Fibroblast of pulmonary artery (primary cell): ENCODE measurements around the gene OR6S1.
"Not testable (repeated sequence)": the region's sequence is repeated elsewhere in the genome, so short reads cannot be mapped to it uniquely, and the experiment has no call there.

Source experiments
- DNase-seq: peaks from one replicate; pipeline ENCODE4 v3.0.0-alpha.2; 2010; ENCODE audit warnings: low read depth
- H3K4me3 ChIP-seq: replicated peaks from 2 replicates; pipeline ENCODE4 v1.5.1; 2011; ENCODE audit warnings: low read depth, mild to moderate bottlenecking, control low read depth, low read length, moderate library complexity
- CTCF ChIP-seq: IDR thresholded peaks from 2 replicates; pipeline ENCODE4 v1.5.1; 2011; ENCODE audit warnings: mild to moderate bottlenecking, control low read depth, low read length, inconsistent platforms; ENCODE audit errors: missing control alignments

OR6S1 gene

GRCh38 chr14:20667957-20668356, 26.5 kb upstream of the OR6S1 start:
- DNase-seq, result no peak
- TF ChIP-seq CTCF, result no peak

GRCh38 chr14:20666400-20666961, 25.0 kb upstream of the OR6S1 start:
- DNase-seq, H3K4me3 ChIP-seq: not testable (repeated sequence)

More at GRCh38 chr14:20667957-20668356, 26.5 kb upstream of the OR6S1 start:
- no peak overlapping the region for H3K4me3 ChIP-seq

GRCh38 chr14:20662968-20663732, 21.7 kb upstream of the OR6S1 start:
- H3K4me3 ChIP-seq, result peak overlapping the region; percentile 30
- peak; percentile 41 for TF ChIP-seq CTCF
- DNase-seq, result peak; percentile 66

GRCh38 chr14:20661197-20661596, 19.7 kb upstream of the OR6S1 start:
- no peak overlapping the region for H3K4me3 ChIP-seq
- TF ChIP-seq CTCF, result no peak
- DNase-seq, result no peak

- DNase-seq, result no peak
- no peak for TF ChIP-seq CTCF
- no peak overlapping the region for H3K4me3 ChIP-seq
These were observed 18.4 kb upstream of the OR6S1 start for GRCh38 chr14:20659813-20660395.

GRCh38 chr14:20659336-20659735, 17.8 kb upstream of the OR6S1 start:
- no peak for TF ChIP-seq CTCF
- no peak for DNase-seq
- no peak overlapping the region for H3K4me3 ChIP-seq

- H3K4me3 ChIP-seq, result no peak overlapping the region
- no peak for DNase-seq
- TF ChIP-seq CTCF, result no peak
These were observed 16.8 kb upstream of the OR6S1 start for GRCh38 chr14:20658246-20658645.
